CD14-positive monocyte (primary cell): Measurements from ENCODE around the gene PLAC9. TPM values are rescaled to one million over a fixed set of nuclear protein-coding genes. Genes with fewer than 3 reads are reported as not detected.

ENCODE experiments used
- DNase-seq, 3 donors: peaks; one replicate each; pipeline ENCODE4 v3.0.0-alpha.2; 2011 to 2022
- H2AFZ ChIP-seq: 2 replicates; pipeline ENCODE4 v1.6.0; 2012; ENCODE audit warnings: mild to moderate bottlenecking, low read depth, low read length, inconsistent platforms; ENCODE audit not compliant: insufficient read depth, poor library complexity, severe bottlenecking
- H3K27ac ChIP-seq, 2 donors: 1 replicate in 1 of 2; 2 replicates in 1 of 2; pipeline ENCODE4 v1.5.1; 2012 to 2013; ENCODE audit warnings: low read length in 2 of 2, control low read depth in 1 of 2, inconsistent platforms in 1 of 2, low read depth in 1 of 2, mild to moderate bottlenecking in 1 of 2
- H3K27me3 ChIP-seq, 2 donors: one replicate each; pipeline versions ENCODE4 v1.6.0 to v1.6.1; 2011 to 2013; ENCODE audit warnings: low read length in 2 of 2; ENCODE audit not compliant: control insufficient read depth in 2 of 2, insufficient read depth in 2 of 2
- H3K36me3 ChIP-seq, 2 donors: replicated peaks in 1 of 2; 1 replicate in 1 of 2; 2 replicates in 1 of 2; pipeline versions ENCODE4 v1.5.1 to v1.6.1; 2012 to 2013; ENCODE audit warnings: low read length in 2 of 2, control low read depth in 1 of 2, inconsistent platforms in 1 of 2, mild to moderate bottlenecking in 1 of 2; ENCODE audit not compliant: insufficient read depth in 2 of 2, control insufficient read depth in 1 of 2
- H3K4me1 ChIP-seq, 2 donors: 1 replicate in 1 of 2; 2 replicates in 1 of 2; pipeline versions ENCODE4 v1.5.1 to v1.6.1; 2012 to 2013; ENCODE audit warnings: low read length in 2 of 2, control low read depth in 1 of 2, inconsistent platforms in 1 of 2, mild to moderate bottlenecking in 1 of 2, moderate library complexity in 1 of 2; ENCODE audit not compliant: insufficient read depth in 2 of 2, control insufficient read depth in 1 of 2
- H3K4me2 ChIP-seq: replicated peaks from 2 replicates; pipeline ENCODE3; 2012; ENCODE audit warnings: low read length, moderate library complexity, mild to moderate bottlenecking; ENCODE audit not compliant: poor library complexity, severe bottlenecking; ENCODE audit errors: extremely low read depth
- H3K4me3 ChIP-seq, 3 experiments: fragments of 200-600 bp in 1 of 3; sonication (generic) in 1 of 3; replicated peaks in 1 of 3; 1 replicate in 2 of 3; 2 replicates in 1 of 3; pipeline ENCODE4 v1.5.1; 2011 to 2013; ENCODE audit warnings: low read length in 3 of 3, mild to moderate bottlenecking in 3 of 3, control low read depth in 2 of 3, low read depth in 2 of 3, inconsistent platforms in 1 of 3, moderate library complexity in 1 of 3
- H3K79me2 ChIP-seq: 2 replicates; pipeline ENCODE4 v1.6.0; 2012; ENCODE audit warnings: mild to moderate bottlenecking, control low read depth, inconsistent platforms, low read length, moderate library complexity; ENCODE audit not compliant: insufficient read depth
- H3K9ac ChIP-seq: 2 replicates; pipeline ENCODE4 v1.6.0; 2017; ENCODE audit warnings: low read length, mild to moderate bottlenecking; ENCODE audit not compliant: insufficient read depth, poor library complexity, severe bottlenecking
- H3K9me3 ChIP-seq, 2 donors: replicated peaks in 1 of 2; 1 replicate in 1 of 2; 2 replicates in 1 of 2; pipeline versions ENCODE4 v1.5.1 to v1.6.1; 2012 to 2013; ENCODE audit warnings: low read length in 2 of 2, control low read depth in 1 of 2; ENCODE audit not compliant: control insufficient read depth in 1 of 2, insufficient read depth in 1 of 2
- H4K20me1 ChIP-seq: 2 replicates; pipeline ENCODE4 v1.6.0; 2012; ENCODE audit warnings: mild to moderate bottlenecking, low read length, control low read depth, moderate library complexity; ENCODE audit not compliant: insufficient read depth
- H3K27ac Mint-ChIP-seq, 7 donors: one replicate each; pipeline ENCODE4 v1.8.0; 2020; ENCODE audit warnings: mild to moderate bottlenecking in 7 of 7, mixed read lengths in 7 of 7, moderate library complexity in 6 of 7, inconsistent platforms in 2 of 7
- H3K27me3 Mint-ChIP-seq, 3 donors: one replicate each; pipeline ENCODE4 v1.8.0; 2021 to 2022; ENCODE audit warnings: low read depth in 3 of 3, mild to moderate bottlenecking in 3 of 3, mixed read lengths in 3 of 3, moderate library complexity in 3 of 3, inconsistent platforms in 1 of 3
- H3K36me3 Mint-ChIP-seq, 2 donors: one replicate each; pipeline ENCODE4 v1.8.0; 2020; ENCODE audit warnings: mixed read lengths in 2 of 2, inconsistent platforms in 1 of 2, mild to moderate bottlenecking in 1 of 2
- H3K4me1 Mint-ChIP-seq: one replicate; pipeline ENCODE4 v1.8.0; 2020; ENCODE audit warnings: mild to moderate bottlenecking, mixed read lengths
- H3K4me3 Mint-ChIP-seq, 2 donors: one replicate each; pipeline ENCODE4 v1.8.0; 2020; ENCODE audit warnings: mild to moderate bottlenecking in 2 of 2, mixed read lengths in 2 of 2, moderate library complexity in 1 of 2
- H3K9me3 Mint-ChIP-seq, 7 donors: one replicate each; pipeline ENCODE4 v1.8.0; 2020 to 2022; ENCODE audit warnings: mixed read lengths in 7 of 7, mild to moderate bottlenecking in 6 of 7, moderate library complexity in 6 of 7, inconsistent platforms in 2 of 7
- WGBS: methylation state at CpG from one replicate; pipeline ENCODE4 v1.1.5; 2013; ENCODE audit warnings: missing lambda C conversion rate; ENCODE audit not compliant: insufficient coverage; 5-methylcytosine and 5-hydroxymethylcytosine counted together
- intact Hi-C, 2 donors: fragments of 100-400 bp; cut with micrococcal nuclease; formaldehyde crosslinking; loops; one replicate each; pipeline versions ENCODE4 v1.15.0 to v1.15.1; 2023
- polyA plus RNA-seq, 3 donors: library from polyadenylated mRNA; depleted of rRNA in 1 of 3; unstranded in 2 of 3; stranded (reverse) in 1 of 3; fragments of 300-500 nt in 2 of 3; fragments of >200 nt in 1 of 3; fragmentation: Illumina TruSeq in 2 of 3; gene quantifications; 1 replicate in 2 of 3; 2 replicates in 1 of 3; pipeline ENCODE4 v1.2.3, GENCODE V29; 2012 to 2021
- TF ChIP-seq, protein P1 (sequence below): fragments of 200-600 bp; IDR thresholded peaks from one replicate; pipeline ENCODE4 v1.8.0; 2022; ENCODE audit warnings: antibody characterized with exemption, mild to moderate bottlenecking

Gene PLAC9
- polyA plus RNA-seq, 3 donors = not detected

DNA sequence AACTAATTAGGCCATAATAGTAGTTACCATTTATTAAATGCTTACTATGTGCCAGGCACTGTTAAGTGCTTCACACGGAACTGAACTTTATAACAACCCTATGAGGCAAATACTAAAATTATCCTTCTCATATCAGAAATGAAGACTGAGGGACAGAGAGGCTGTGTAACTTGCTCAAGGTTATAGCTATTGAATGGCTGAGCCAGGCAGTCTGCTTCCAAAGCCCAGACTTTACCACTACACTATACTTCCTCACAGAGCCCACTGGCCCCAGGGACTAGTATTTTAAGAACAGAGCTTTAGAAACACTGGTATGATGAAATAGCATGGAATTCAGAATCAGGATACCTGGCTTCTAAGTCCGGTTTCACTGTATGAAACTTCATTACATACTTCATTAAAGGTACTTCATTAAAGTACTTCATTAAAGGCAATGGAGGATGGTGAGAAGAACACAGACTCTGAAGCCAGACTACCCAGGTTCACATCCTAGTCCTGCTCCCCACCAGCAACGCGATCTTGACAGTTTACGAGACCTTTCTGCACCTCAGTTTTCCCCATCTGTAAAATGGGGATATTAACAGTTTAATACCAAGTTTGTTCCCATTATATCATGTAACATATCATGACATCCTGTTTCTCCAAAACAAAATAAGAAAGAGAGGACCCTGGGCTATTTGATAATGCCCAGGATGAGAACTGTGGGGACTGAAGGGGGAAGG lies 53.2 kb downstream of the PLAC9 start:
- peaks cover 0 to 3% (median 0%) of the 10 kb centered on the region in 7 donors for H3K9me3 Mint-ChIP-seq
- TF ChIP-seq, protein P1, sequence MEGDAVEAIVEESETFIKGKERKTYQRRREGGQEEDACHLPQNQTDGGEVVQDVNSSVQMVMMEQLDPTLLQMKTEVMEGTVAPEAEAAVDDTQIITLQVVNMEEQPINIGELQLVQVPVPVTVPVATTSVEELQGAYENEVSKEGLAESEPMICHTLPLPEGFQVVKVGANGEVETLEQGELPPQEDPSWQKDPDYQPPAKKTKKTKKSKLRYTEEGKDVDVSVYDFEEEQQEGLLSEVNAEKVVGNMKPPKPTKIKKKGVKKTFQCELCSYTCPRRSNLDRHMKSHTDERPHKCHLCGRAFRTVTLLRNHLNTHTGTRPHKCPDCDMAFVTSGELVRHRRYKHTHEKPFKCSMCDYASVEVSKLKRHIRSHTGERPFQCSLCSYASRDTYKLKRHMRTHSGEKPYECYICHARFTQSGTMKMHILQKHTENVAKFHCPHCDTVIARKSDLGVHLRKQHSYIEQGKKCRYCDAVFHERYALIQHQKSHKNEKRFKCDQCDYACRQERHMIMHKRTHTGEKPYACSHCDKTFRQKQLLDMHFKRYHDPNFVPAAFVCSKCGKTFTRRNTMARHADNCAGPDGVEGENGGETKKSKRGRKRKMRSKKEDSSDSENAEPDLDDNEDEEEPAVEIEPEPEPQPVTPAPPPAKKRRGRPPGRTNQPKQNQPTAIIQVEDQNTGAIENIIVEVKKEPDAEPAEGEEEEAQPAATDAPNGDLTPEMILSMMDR = no peak
- peaks cover 43 to 54% of the 10 kb centered on the region in 2 donors for H3K4me1 ChIP-seq
- H3K36me3 ChIP-seq = peaks cover 4 to 11% of the 10 kb centered on the region in 2 donors
- peaks cover 18 to 24% of the 10 kb centered on the region in 2 donors for H3K36me3 Mint-ChIP-seq
- H3K4me3 Mint-ChIP-seq = no peak overlapping the region
- peak overlapping the region in 1 of 2 donors; percentile 86 for H3K27ac ChIP-seq
- no CpG with 5 or more reads among the region's 5 CpGs for WGBS
- H3K9me3 ChIP-seq = no peaks in the 10 kb centered on the region
- no peaks in the 10 kb centered on the region for H3K27me3 ChIP-seq
- H3K4me2 ChIP-seq = no peak overlapping the region
- intact Hi-C loops = no loop called here
- peaks cover 97% of the 10 kb centered on the region for H4K20me1 ChIP-seq
- H2AFZ ChIP-seq = no peak overlapping the region
- no peak overlapping the region for H3K4me3 ChIP-seq
- peaks cover 99% of the 10 kb centered on the region for H3K79me2 ChIP-seq
- peaks cover 0 to 5% (median 0%) of the 10 kb centered on the region in 3 donors for H3K27me3 Mint-ChIP-seq
- H3K4me1 Mint-ChIP-seq = peaks cover 63% of the 10 kb centered on the region
- no peak overlapping the region for H3K9ac ChIP-seq
- no peak for DNase-seq
- peak overlapping the region in 6 of 7 donors; percentile 26 to 93 (median 52) for H3K27ac Mint-ChIP-seq

DNA sequence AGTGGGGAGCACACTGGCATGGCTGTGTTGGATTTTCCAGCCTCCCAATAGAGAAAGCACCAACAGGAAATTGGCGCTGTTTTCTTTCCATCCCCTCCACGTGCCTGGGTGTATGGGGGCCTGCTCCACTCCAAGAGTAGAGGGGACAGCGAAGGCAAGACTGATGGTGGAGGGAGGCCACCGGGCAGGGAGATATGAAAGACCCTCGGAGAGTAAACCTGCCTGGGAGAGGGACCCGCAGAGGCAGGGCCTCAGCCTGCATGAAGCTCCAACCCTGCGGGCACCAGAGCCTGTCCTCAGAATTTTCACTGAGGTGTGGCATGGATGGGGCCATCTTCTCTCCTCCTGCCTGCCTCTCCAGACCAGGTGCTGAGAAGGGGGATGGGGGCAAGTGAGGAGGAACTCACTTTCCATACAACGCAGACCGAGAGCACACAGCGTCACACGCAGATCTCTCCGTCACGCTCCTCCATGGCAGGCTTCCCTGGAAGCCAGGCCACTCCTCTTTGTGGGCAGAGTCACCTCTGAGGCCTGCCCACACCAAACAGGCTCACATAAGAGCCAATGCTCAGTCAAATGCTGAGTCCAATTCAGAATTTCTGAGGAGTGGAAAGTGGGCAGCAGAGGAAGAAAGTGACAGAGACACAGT lies 54.0 kb downstream of the PLAC9 start:
- no peak overlapping the region for H3K4me3 Mint-ChIP-seq
- peaks cover 0 to 3% (median 0%) of the 10 kb centered on the region in 7 donors for H3K9me3 Mint-ChIP-seq
- Histone ChIP-seq H3K79me2 (peaks cover 99% of the 10 kb centered on the region), H3K27me3 (no peaks in the 10 kb centered on the region), H3K4me3 (no peak overlapping the region), H3K27ac (peak overlapping the region; percentile 63 to 86), H3K9ac (no peak overlapping the region), H2AFZ (no peak overlapping the region), H3K36me3 (peaks cover 2 to 9% of the 10 kb centered on the region in 2 donors), H3K9me3 (no peaks in the 10 kb centered on the region), H4K20me1 (peaks cover 96% of the 10 kb centered on the region), H3K4me2 (peak overlapping the region; percentile 62), H3K4me1 (peaks cover 43 to 55% of the 10 kb centered on the region in 2 donors)
- DNase-seq = no peak
- 92% methylated on average over 9 of the region's 13 CpGs for WGBS
- intact Hi-C loops = no loop called here
- peak overlapping the region in 6 of 7 donors; percentile 28 to 93 (median 77) for H3K27ac Mint-ChIP-seq
- H3K27me3 Mint-ChIP-seq = peaks cover 0 to 5% (median 0%) of the 10 kb centered on the region in 3 donors
- H3K4me1 Mint-ChIP-seq = peaks cover 66% of the 10 kb centered on the region
- TF ChIP-seq, protein P1 = no peak
- H3K36me3 Mint-ChIP-seq = peaks cover 16 to 23% of the 10 kb centered on the region in 2 donors
